SKM-1 (cell line): ENCODE measurements around the gene PRKCZ.

Experiments used
- DNase-seq: peaks from one replicate; lab custom pipeline; 2025; ENCODE audit not compliant: unreplicated experiment; lab: John Stamatoyannopoulos, UW

The PRKCZ gene

DNA sequence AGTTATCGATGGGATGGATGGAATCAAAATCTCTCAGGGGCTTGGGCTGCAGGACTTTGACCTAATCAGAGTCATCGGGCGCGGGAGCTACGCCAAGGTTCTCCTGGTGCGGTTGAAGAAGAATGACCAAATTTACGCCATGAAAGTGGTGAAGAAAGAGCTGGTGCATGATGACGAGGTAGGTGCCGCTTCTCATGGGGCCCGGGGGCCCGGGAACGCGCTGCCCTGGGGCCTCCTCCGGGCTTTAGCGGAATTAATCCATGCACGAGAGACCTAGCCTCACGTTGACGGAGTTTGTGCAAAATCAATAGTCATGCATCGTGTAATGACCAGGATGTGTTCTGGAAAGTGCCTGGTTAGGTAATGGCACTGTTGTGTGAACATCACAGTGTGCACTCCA, 100.6 kb downstream of the PRKCZ start:
- no peak for DNase-seq

DNA sequence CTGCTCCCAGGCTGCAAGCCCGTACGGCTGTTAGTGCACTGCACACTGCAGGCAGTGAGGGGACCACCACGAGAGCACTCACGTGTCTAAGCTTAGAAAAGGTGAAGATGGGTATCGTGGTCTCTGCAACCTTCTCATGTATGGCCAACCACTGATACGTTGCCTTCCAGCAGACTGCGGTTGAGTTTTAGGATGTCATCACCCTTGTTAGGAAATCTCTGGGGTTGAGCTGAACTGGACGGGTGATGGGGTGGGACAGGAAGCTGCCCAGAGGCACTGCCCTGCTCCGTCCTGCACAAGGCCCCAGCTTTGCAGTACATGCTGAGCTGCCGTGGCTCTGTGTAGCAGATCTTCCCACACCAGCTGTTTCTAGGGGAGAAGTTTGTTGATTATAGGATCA, 101.0 kb downstream of the PRKCZ start:
- DNase-seq = peak; percentile 96

DNA sequence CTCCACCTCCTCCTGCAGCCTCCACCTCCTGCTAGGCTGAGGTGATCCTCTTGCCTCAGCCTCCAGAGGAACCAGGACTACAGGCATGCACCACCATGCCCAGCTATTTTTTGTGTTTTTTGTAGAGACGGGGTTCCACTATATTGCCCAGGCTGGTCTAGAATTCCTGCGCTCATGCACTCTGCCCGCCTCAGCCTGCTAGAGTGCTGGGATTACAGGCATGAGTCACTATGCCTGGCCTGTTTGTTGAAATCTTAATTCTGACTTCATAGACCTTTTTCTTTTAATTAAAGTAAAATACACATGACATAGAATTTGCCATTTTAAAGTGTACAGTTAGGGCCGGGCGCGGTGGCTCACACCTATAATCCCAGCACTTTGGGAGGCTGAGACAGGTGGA, 101.7 kb downstream of the PRKCZ start:
- no peak for DNase-seq

DNA sequence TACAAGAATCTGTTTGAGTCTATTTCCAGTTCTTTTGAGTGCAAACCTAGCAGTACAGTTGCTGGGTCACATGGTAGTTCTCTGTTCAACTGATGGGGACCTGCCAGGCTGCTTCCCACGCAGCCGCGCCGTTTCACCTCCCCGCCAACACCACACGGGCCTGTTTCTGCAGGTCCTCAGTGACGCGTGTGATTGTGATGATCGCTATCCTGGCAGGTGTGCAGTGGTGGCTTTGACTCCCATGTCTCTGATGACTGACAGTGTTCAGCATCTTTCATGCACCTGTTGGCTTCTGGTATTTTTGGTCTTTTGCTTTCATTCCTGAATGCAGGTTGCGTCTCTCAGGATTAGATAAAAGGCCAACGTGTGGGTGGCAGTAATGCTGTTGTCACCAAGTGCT, 102.7 kb downstream of the PRKCZ start:
- DNase-seq = no peak

DNA sequence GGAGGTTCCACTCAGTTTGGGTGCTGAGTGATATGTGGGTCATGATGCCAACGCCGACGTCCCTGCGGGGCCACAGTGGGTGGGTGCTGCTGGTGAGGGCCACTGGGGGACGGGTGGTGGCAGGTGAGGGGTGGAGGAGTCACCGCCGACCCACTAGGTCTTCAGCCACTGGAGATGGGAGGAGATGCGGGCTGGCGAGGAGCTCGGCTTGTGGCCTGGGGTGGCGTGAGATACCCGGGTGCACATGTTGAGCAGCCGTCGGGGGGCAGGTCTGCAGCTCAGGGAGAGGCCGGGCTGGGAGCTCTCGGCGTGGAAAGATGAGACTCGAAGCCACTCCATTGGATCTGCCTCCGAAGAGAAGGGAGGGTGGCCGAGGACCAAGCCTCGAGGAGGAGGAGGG, 103.8 kb downstream of the PRKCZ start:
- no peak for DNase-seq

DNA sequence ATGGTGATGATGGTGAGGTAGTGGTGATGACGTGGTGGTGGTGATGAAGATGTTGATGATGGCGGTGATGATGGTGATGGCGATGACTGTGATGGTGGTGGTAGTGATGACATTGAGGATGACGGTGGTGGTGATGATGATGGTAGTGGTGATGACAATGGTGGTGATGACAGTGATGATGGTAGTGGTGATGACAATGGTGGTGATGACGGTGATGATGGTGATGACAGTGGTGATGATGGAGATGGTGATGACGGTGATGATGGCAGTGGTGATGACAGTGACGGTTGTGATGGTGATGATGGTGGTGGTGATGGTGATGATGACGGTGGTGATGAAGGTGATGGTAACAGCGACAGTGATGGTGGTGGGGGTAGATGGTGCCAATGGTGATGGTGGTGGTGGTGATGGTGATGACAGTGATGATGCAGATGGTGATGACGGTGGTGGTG, 105.0 kb downstream of the PRKCZ start:
- no peak for DNase-seq

DNA sequence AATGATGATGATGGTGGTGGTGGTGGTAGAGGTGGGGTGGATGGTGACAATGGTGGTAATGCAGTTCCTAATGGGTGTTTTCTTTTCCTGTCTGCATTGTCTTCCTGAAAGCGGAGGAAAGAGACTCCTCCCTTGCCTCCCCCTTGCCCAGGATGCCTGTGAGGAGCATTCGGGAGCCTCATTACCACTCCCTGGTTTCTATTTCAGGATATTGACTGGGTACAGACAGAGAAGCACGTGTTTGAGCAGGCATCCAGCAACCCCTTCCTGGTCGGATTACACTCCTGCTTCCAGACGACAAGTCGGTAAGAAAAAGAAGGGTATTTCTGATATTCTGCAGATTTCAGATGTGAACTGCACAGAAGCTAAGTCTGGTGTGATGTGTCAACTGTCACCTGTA, 105.6 kb downstream of the PRKCZ start:
- DNase-seq = no peak

DNA sequence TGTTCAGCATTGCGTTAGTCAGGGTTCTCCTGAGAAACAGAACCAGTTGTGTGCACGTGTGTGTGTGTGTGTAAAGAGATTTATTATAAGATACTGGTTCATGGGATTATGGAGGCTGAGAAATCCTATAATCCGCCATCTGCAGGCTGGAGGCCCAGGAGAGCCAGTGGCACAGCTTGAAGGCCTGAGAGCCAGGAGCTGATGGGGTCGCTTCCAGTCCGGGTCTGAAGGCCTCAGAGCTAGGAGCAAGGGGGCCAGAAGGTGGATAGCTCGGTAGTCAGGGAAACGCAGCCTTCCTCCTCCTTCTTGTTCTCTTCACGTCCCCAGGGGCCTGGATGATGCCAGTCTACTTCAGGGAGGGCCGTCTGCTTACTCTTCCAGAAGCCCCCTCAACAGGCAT, 106.7 kb downstream of the PRKCZ start:
- DNase-seq = no peak

DNA sequence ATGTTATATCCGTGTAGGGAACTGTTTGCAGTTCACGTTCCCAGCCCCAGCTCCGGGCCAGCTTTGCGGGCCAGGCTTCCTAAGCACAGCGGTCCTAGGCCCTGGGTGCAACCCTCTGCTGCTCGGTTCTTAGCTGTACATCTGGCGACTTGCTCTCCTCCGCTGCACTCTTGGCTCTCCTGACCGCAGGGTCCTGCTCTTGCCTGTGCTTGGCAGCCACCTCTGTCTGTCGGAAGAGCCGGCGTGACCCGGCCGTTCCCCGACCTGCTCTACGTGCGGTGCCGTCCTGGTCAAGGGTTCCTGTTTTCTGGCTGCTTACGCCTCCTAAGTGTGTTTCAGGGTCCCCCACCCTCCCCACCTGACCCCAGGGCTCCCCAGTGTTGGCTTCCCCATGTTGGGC, 107.6 kb downstream of the PRKCZ start:
- no peak for DNase-seq

DNA sequence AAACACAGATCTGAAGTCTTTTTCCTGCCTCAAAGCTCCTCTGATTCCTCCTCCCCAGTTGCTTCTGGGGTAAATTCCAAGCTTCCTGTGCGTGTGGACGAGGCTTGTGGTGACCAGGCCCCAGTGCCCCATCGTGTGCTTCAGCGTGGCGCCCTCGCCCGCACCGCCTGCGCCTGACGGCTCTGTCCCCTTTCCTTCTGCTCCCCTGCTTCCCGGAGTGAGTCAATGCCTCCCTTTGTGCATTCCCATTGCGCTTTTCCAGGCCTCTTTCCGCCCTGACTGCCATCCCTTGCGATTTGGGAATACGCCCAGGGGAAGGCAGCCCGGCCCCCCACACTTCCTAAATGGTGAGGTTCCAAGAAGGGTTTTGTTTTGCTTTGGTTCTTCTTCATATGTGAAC, 108.1 kb downstream of the PRKCZ start:
- no peak for DNase-seq

DNA sequence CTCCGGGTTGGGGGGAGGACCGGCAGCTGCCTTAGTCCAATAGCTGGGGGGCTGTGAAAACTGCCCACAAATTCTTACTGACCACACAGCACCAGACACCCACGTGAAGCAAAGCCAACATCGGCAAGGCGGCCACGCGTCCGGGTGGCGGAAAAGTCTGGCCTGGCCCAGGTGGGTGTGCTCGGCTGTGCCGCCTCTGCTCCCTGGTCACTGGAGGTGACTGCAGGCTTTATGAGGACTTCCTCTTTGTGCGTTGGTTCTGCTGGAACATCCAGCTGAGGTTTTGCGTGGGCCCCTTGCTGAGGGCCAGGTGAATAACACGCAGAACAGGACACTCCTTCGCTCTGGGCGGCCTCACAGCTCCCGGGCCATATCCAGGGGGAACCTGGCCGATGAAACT, 108.9 kb downstream of the PRKCZ start:
- peak; percentile 9 for DNase-seq

DNA sequence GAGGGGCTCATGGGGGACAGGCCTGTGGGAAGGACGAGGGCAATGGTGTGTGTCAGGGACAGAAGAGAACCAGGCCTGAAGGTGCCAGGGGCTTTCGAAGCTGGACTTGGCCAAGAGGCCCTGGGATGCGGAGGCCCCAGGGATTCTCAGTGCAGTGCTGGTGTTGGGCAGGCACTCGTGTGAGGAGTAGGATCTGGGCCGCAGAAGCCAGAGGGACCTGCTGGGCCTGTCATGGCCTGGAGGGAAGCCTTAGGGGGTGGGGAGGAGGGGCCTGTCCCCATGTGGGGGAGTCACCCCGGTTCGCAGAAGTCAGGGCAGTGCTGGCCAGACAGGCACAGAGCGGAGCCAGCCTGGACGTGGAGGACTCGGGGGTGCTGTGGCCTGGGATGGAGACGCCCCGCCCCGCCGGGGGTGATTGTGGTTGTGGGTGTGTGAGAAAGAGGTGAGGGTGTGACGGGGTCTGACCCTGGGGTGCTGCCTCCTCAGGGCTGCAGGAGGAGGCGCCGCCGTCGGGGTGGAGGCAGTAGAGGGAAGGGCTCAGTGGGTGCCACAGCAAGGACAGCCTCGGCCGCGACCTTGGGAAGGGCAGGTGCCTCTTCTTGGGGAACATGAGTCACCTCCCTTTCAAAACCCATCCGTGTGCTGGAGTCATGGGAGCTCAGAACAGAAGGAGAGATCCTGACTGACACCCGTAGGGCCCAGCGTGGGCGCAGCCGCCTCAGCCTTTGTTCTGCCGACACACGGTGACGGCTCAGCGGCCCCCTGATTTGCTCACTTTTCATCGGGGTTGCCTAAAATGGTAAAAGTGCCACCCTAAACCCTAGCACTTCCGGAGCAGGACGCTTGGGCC, 110.5 kb downstream of the PRKCZ start:
- no peak for DNase-seq

DNA sequence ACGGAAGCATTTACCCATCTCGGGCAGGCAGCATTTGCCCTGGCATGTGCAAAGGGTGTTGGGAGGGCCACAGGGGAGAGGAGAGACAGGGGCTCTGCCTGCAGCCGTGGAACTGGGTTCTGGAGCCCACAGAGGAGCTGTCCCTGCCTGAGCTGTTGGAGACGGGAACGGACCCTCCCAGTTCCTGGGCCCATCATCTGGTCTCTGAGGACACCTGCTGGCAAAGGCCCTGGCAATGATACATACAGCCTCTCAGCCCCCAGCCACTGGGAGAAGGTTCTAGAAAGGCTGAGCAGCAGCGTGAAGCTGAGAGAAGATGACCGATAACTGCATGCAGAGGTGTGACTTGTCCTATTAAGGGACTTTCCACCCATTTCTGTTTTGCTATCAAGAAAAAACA, 113.0 kb downstream of the PRKCZ start:
- no peak for DNase-seq

DNA sequence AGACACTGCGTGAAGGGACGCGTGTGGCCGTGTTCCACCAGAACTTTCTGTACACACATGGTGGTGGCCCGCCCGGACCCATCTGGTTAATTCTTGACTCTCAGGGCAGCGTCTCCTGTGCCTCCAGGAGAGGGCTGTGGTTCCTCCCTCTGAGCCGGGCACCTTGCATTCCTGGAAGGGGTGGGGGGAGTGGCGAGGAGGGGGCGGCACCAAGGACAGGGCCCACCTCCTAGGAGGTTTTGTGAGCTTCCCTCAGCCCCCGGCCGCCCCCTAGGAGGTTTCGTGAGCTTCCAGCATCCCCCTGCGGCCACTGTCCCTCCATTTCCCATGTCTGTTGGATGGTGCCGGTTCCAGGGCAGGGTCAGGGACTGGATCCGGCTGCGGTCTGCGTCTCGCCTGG, 115.4 kb downstream of the PRKCZ start:
- DNase-seq = no peak

DNA sequence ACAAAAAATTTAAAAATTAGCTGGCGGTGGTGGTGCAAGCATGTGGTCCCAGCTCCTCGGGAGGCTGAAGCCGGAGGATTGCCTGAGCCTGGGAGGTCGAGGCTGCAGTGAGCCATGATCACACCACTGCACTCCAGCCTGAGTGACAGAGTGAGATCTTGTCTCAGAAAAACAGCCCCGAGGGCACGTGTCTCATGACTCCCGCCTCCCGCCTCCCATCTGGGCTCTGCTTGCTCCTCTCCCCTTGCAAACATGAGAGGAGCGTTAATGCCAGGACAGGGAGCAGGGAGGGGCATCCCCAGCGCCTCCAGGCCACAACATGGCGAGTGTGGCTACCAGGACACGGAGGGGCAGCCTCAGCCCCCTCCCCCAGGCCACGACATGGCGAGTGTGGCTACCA, 116.0 kb downstream of the PRKCZ start:
- no peak for DNase-seq

DNA sequence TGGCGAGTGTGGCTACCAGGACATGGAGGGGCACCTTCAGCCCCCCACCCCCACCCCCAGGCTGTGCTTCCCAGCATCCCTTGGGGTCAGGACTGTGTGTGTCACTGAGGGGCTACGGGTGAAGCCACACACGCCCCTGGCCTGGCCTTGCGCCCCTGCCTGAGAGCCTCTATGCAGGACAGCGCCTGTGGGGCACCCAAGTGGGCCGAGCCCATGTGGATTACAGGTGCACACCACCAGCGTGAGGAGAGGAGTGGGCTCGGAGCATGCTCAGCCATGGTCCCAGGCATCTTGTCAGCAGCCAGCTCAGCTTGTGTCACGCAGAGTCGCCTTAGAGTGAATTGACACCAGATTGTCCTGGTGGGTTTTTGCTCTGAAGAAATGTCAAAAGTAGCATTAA, 116.5 kb downstream of the PRKCZ start:
- no peak for DNase-seq

DNA sequence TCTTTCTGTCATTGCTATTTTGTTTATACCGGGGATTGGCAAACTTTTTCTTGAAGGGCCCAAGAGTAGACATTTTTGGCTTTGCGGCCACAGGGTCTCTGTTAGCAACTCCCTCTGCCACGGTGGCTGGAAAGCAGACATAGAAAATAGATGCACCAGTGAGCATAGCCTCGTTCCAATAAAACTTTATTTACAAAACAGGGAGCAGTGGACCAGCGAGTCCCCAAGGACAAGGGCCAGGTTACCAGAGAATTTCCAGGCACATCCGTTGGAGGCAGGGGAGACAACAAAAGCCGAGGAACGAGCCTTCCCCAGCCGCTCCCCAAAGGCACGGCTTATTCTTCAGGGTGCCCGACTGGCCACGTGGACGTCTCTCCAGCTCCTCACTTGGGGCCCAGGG, 117.9 kb downstream of the PRKCZ start:
- no peak for DNase-seq

DNA sequence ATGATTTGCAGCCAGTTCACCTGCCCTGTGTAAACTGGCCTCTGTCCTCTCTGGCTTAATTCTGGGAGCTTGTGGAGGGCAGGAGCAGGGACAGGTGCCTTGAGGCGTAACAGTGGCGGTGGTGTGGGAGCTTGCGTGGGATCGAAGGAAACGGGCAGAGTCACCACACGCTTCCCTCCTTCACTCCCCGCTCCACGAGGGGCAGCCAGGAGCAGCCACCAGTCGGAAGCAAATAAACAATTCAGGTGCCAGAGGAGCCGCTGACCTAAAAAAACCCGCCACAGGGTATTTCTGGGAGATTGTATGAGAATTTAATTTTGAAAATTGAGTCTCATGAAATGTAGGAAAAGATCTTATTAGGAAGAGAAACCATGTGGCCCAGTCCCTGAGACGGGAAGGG, 118.3 kb downstream of the PRKCZ start:
- no peak for DNase-seq

DNA sequence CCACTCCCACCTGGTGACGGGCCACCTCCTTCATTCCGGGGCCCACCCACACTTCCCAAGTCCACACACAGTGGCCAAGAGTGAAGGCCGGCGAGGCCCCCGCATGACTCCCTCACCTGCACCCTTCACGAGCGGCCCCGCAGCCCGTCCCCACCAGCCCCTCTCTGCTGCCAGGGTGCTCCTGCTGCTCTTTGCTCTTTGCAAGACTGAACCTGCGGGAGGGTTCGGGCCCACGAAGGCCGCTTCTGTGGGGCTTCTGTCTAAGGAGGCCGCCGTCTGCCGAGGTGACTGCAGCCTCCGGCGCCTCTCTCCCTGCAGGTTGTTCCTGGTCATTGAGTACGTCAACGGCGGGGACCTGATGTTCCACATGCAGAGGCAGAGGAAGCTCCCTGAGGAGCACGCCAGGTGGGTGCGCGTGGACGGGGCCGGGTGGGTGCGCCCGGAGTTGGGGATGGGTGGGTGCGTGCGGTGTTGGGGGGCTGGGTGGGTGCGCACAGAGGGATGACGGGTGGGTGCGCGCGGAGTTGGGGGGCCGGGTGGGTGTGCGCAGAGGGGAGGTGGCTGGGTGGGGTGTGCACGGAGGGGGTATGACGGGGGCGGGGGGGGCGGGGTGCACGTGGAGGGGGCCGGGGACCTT, 119.1 kb downstream of the PRKCZ start:
- no peak for DNase-seq

DNA sequence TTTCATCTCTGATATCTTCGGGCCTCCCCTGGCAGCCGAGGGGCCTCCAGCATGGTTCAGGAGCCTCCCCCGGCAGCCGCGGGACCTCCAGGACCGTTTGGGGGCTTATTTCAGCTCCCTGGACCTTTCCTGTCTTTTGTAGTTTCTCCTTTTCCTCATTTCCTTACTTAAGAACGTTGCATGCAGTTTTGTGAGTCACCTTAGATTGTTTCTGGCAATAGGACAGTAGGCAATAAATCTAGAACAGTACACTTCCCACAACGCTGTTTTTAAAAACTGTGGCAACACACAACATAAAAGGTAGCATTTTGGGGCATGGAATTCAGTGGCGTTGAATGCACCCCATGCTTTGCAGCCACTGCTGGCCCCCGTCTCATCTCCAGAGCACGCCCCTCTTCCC, 120.0 kb downstream of the PRKCZ start:
- no peak for DNase-seq

DNA sequence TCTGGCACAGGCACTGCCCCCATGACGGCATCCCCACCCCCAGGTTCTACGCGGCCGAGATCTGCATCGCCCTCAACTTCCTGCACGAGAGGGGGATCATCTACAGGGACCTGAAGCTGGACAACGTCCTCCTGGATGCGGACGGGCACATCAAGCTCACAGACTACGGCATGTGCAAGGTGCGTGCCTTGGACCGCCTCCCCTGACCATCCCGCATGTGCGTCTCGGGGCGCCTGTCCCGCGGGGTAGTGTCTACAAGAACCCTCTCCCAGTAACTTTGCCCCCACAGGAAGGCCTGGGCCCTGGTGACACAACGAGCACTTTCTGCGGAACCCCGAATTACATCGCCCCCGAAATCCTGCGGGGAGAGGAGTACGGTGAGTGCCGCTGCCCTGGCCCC, 121.8 kb downstream of the PRKCZ start:
- DNase-seq = no peak

DNA sequence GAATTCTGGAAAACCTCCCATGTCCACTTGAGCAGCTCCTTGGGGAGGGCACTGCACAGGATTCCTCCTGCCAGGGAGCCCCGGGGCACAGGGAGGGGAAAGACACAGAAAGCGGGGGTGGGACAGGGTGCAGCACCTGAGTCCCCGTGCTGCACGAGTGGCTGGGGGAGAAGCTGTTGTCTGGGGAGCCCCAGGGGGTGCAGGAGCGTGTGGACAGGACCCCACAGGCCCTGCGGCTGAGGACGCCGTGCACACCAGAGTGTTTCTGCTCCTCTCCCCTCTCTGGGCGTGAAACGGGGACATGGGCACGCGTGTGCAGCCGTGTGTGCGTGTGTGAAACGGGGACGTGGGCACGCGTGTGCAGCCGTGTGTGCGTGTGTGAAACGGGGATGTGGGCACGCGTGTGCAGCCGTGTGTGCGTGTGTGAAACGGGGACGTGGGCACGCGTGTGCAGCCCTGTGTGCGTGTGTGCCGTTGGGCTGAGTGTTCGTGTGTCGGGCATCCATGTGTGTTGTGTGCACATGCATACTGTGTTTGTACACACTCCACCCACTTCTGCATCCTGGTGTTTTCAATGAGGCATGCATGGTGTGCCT, 122.4 kb downstream of the PRKCZ start:
- no peak for DNase-seq
